GM12891 (cell line): ENCODE data around the gene TJP2. TPM values are rescaled to one million over a fixed set of nuclear protein-coding genes. Genes with fewer than 3 reads are reported as not detected.

Source experiments
- DNase-seq: peaks from one replicate; pipeline ENCODE4 v3.0.0; 2011; ENCODE audit warnings: low spot score; ENCODE audit not compliant: insufficient read length
- FAIRE-seq: peaks from 2 replicates; lab custom pipeline; 2011; peaks lifted over from hg19 to GRCh38; lab: Jason Lieb, UNC
- PAX5 ChIP-seq: IDR thresholded peaks from 2 replicates; pipeline ENCODE4 v1.6.1; 2011; ENCODE audit warnings: low read length, moderate library complexity, mild to moderate bottlenecking; ENCODE audit not compliant: insufficient read depth, severe bottlenecking
- POLR2A ChIP-seq: IDR thresholded peaks from 2 replicates; pipeline ENCODE4 v1.6.1; 2011; ENCODE audit warnings: low read depth, low read length, control low read depth
- POLR2AphosphoS5 ChIP-seq: IDR thresholded peaks from 2 replicates; pipeline ENCODE4 v1.6.1; 2011; ENCODE audit warnings: low read depth, low read length, control low read depth
- POU2F2 ChIP-seq: IDR thresholded peaks from 2 replicates; pipeline ENCODE4 v1.6.1; 2011; ENCODE audit warnings: low read depth, mild to moderate bottlenecking, control low read depth, low read length, moderate library complexity
- SPI1 ChIP-seq: IDR thresholded peaks from 2 replicates; pipeline ENCODE4 v1.6.1; 2011; ENCODE audit warnings: low read depth, low read length, control low read depth
- TAF1 ChIP-seq: IDR thresholded peaks from 2 replicates; pipeline ENCODE4 v1.6.1; 2011; ENCODE audit warnings: low read depth, low read length, control low read depth
- polyA plus RNA-seq: library from polyadenylated mRNA; unstranded; fragments of >200 nt; gene quantifications from one replicate; pipeline ENCODE4 v1.2.1, GENCODE V29; 2012; ENCODE audit warnings: low read depth, missing spikeins, inconsistent platforms; ENCODE audit not compliant: missing spikeins

The TJP2 gene
- polyA plus RNA-seq, result 15.1 TPM

DNA sequence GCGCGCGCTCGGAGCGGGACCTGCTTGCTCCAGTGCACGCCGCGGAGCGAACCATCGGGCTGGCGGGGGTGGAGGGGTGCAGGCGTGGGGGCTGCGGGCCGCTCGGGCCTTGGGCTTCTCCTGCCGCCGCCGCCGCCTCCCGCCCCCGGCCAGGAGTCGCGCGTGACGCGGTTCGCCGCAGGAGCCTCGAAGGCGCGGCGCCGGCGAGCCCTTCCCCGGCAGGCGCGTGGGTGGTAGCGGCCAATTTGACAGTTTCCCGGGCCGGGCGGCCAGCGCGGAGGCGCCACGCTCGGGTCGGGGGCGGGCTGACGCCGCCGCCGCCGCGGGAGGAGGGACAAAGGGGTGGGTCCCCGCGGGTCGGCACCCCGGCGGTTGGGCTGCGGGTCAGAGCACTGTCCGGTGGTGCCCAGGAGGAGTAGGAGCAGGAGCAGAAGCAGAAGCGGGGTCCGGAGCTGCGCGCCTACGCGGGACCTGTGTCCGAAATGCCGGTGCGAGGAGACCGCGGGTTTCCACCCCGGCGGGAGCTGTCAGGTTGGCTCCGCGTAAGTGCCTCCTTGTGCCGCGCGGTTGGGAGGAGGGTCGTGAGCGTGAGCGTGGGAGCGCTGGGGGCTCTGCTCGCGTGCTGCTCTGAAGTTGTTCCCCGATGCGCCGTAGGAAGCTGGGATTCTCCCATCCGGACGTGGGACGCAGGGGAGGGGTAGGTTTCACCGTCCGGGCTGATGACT lies at the start of gene TJP2:
TJP2 (plus strand) TSS at position 387 of the 725 bp plus-strand sequence; CDS start at position 483, 96 bp downstream.
- 0 out of 2 replicates have a peak, but pooled peaks have one; percentile 17 for TF ChIP-seq TAF1
- TF ChIP-seq PAX5, result no peak
- TF ChIP-seq POLR2AphosphoS5, result 0 out of 2 replicates have a peak, but pooled peaks have one; percentile 25
- 0 out of 2 replicates have a peak, but pooled peaks have one; percentile 8 for TF ChIP-seq POU2F2
- no peak for TF ChIP-seq POLR2A
- no peak for TF ChIP-seq SPI1
- FAIRE-seq (peak; percentile 75), DNase-seq (peak; percentile 58)

DNA sequence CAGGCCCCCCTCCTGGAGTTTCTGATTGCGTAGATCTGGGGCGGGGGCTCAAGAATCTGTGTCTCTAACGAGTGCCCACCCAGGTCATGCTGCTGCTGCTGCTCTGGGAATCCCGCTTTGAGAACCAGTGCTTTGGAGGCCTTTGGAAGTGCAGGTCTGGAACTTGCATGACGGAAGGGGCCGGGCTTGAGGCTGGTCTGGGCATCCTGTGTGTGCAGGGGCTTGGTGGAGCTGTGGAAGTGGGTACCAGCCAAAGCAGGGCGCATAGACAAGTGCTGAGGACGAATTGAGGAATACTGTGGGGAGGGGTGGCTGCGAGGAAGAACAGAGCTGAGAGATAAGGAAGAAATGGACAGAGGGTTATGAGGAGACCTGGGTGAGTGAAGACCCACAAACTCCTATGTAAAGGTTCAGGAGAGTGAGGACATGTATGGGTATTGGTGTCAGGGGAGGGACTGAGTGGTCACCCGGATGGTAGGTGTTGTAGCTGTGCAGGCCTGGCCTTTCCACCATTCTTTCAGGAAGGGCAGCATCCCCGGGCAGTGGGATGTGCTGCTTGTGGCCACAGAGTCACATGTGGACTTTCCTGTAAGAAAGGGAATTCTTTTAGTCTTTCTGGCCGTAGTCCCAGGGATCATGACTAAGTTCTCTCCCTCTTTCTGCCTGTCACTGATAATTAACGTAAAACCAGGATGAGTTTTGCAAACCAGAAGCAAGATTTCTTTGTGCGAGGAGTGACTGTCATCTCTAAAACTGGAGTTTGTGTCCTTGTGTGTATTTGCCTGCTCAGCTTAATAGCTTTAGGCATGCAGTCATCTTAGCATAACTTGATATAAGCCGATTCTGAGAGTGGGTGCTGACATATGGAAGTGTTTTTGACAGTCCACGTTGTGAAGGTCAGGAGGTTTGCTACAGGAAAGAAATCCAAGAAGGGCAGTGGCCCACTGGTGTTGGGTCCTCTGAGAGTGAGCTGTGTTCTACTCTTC lies 43.3 kb upstream of the TJP2 start:
- DNase-seq (no peak), FAIRE-seq (no peak)
- no peak for TF ChIP-seq POU2F2
- no peak for TF ChIP-seq POLR2A
- TF ChIP-seq TAF1, result no peak
- TF ChIP-seq POLR2AphosphoS5, result no peak
- no peak for TF ChIP-seq SPI1
- no peak for TF ChIP-seq PAX5

DNA sequence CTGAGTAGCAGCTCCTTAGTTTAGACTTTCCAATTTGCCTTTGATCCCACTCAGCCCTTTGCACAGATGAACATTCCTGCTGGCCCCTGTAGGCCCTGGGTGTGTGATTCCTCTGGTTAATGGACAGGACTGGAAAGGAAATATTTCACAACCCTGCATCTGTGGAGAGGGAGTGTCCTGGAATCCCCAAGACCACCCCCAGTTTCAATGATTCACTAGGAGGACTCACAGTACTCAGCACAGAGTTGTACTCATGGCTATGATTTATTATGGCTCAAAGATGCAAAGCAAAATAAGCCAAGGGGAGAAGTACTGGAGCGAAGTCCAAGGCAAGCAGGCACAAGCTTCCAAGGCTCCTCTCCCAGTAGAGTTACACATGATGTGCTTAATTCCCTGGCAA lies 42.4 kb upstream of the TJP2 start:
- FAIRE-seq (no peak), DNase-seq (no peak)
- TF ChIP-seq TAF1, result no peak
- no peak for TF ChIP-seq POU2F2
- TF ChIP-seq POLR2A, result no peak
- TF ChIP-seq POLR2AphosphoS5, result no peak
- no peak for TF ChIP-seq SPI1
- no peak for TF ChIP-seq PAX5

DNA sequence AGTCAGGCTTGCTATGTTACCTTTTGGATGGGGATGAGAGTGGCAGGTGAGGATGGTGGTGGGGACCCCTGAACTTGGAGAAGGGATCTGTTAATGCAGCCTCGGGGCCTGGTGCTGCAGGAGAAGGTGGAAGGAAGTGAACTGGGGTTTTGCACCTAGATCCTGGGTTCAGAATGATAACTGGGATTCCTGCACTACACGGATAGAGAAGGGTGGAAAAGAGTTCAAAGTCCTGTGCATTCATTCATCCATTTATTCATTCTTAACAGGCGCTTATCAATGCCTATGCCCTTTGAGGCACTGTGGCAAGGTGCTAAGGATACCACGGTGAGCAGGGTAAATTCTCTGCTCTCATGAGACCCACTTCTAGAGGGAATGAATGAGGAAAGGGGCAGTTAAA lies 41.7 kb upstream of the TJP2 start:
- DNase-seq (no peak), FAIRE-seq (no peak)
- no peak for TF ChIP-seq POLR2AphosphoS5
- no peak for TF ChIP-seq POU2F2
- TF ChIP-seq TAF1, result no peak
- TF ChIP-seq SPI1, result no peak
- TF ChIP-seq PAX5, result no peak
- TF ChIP-seq POLR2A, result no peak

DNA sequence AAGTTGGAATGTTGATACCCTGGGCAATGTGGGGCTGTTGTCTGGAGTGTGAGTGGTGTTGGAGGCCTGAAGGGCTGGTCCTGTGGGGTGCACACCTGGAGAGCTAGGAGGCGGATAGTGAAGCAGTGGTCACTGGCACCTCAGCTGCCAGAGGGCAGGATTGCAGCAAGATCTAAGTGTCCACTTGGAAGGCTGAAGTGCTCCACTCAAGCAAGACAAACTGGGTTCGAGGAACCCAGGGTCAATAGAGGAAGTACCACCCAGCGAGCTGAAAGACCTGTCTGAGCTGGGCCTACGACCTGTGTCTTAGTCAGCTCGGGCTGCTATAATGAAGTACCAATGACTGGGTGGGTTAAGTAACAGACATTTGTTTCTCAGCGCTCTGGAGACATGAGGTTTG lies 39.7 kb upstream of the TJP2 start:
- FAIRE-seq (no peak), DNase-seq (no peak)
- TF ChIP-seq POLR2AphosphoS5 (no peak), POU2F2 (no peak), POLR2A (no peak)

DNA sequence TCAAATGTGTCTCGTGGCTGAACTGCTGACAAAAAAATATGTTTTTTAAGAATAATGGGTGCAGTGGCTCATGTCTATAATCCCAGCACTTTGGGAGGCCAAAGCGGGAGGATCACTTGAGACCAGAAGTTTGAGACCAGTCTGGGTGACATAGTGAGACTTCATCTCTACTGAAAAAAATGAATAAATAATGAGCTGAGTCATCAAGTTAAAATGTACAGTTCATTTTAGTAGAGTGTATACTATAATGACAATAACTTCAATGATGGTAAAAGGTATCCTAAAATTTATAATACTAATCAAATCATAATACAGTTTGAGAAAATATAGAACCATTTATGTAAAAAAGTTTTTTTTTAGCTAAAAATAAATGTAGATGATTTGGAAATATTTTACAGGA lies 37.9 kb upstream of the TJP2 start:
- FAIRE-seq, result no peak
- TF ChIP-seq POLR2A, result no peak
- TF ChIP-seq TAF1, result no peak
- TF ChIP-seq POU2F2, result no peak
- TF ChIP-seq POLR2AphosphoS5, result no peak
- TF ChIP-seq SPI1, result no peak
- no peak for TF ChIP-seq PAX5
- DNase-seq, result no peak

DNA sequence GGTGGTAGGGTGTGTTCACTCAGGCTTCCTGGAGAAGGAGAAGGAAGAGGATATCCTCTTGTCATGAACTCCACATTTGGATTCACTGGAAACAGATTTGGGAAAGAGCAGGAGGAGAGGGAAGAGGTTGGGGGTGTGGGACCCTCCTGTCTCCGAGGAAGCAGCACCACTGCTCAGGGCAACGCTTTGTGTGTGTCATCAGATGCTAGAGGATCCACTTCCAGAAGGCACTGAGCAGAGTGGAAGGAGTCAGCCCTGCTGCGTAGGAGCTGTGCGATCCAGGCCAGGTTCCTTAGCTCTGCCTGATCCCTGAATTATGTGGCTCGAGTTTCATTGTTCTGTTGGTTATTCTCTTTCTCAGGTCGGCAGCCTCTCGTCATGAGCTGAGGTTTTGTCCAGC lies 37.3 kb upstream of the TJP2 start:
- FAIRE-seq (no peak), DNase-seq (no peak)
- TF ChIP-seq POLR2AphosphoS5 (no peak), PAX5 (no peak), POLR2A (no peak), SPI1 (no peak), POU2F2 (no peak), TAF1 (no peak)

DNA sequence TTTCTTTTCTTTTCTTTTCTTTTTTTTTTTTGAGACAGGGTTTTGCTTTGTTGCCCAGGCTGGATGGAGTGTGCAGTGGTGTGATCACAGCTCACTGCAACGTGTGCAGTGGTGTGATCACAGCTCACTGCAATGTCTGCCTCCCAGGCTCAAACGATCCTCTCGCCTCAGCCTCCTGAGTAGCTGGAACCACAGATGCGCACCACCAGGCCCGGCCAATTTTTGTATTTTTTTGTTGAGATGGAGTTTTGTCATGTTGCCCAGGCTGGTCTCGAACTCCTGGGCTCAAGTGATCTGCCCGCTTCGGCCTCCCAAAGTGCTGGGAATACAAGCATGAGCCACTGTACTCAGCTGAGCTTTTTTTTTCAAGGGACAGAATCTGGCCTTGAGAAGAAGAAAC lies 36.8 kb upstream of the TJP2 start:
- DNase-seq (no peak), FAIRE-seq (no peak)
- no peak for TF ChIP-seq TAF1
- no peak for TF ChIP-seq POU2F2
- TF ChIP-seq SPI1, result no peak
- TF ChIP-seq POLR2AphosphoS5, result no peak
- TF ChIP-seq POLR2A, result no peak
- no peak for TF ChIP-seq PAX5

DNA sequence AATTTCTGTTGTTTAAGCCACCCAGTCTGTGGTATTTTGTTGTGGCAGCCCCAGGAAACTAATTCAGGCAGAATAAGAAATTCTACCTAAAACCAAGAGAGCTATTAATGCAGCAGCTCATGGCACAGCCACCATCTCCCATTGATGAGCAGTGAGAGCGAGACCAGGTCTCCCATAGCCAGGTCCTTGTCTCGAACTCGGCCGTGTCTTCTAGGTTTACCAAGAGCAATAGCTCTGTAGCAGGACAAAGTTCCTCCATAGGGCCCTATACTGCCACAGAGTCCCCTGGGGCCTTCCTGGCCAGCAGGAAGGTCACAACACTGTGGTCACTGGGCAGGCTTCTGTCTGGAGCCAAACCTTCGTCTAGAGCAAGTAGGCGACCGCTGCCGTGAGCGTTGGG lies 34.5 kb upstream of the TJP2 start:
- TF ChIP-seq POLR2AphosphoS5 (no peak), TAF1 (no peak), PAX5 (no peak), SPI1 (no peak), POLR2A (no peak), POU2F2 (no peak)
- DNase-seq, result no peak
- FAIRE-seq, result no peak
